ENCODE measurements around the gene TSPAN19.

DNA sequence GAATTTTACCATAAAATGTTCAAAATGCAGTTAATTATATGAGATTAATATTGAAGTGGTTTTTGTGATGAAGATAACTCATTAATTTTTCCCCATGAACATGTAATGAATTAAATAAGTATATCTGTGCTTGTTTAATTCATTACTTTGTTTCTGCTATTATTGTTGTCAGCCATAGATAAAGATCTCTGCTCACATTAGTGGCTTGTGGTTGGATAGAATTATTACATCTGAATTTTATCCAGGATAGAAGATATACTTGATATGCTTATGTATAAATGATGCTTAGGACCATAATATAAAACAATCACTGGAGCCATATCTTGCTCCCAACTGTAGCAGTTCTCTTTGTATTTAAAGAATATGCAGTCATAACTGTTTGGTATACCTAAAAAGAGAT is 18.5 kb downstream of the TSPAN19 start:
- no peak for TF ChIP-seq ZNF274 (IDR thresholded peaks at IDR 0.05; ENCODE audit: borderline replicate concordance, extremely low read depth, low read length)
- TF ChIP-seq, protein P1, sequence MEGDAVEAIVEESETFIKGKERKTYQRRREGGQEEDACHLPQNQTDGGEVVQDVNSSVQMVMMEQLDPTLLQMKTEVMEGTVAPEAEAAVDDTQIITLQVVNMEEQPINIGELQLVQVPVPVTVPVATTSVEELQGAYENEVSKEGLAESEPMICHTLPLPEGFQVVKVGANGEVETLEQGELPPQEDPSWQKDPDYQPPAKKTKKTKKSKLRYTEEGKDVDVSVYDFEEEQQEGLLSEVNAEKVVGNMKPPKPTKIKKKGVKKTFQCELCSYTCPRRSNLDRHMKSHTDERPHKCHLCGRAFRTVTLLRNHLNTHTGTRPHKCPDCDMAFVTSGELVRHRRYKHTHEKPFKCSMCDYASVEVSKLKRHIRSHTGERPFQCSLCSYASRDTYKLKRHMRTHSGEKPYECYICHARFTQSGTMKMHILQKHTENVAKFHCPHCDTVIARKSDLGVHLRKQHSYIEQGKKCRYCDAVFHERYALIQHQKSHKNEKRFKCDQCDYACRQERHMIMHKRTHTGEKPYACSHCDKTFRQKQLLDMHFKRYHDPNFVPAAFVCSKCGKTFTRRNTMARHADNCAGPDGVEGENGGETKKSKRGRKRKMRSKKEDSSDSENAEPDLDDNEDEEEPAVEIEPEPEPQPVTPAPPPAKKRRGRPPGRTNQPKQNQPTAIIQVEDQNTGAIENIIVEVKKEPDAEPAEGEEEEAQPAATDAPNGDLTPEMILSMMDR (IDR thresholded peaks at IDR 0.05; ENCODE audit: control extremely low read depth in 1 of 3, insufficient read depth in 1 of 3, low read depth in 1 of 3, low read length in 3 of 3), result no peak
- no peak for TF ChIP-seq FOSL1 (IDR thresholded peaks at IDR 0.05; ENCODE audit: insufficient read depth, low read depth, low read length)

Measured in H1 (cell line).